A549 treated with CORT108297 at 1 μM for 4 hours (cell line): ENCODE results near the gene CCDC122. TPM values are rescaled to one million over a fixed set of nuclear protein-coding genes. Genes with fewer than 3 reads are reported as not detected.

Experiments used
- total RNA-seq: library from RNA; stranded (reverse); fragments of 200-300 nt; extraction: Qiagen RNA extraction; gene quantifications from 5 replicates; pipeline ENCODE4 v1.2.3, GENCODE V29; 2022

The CCDC122 gene
- total RNA-seq, result 2.2 to 3.6 TPM (median 2.8 TPM) in 5 replicates

DNA sequence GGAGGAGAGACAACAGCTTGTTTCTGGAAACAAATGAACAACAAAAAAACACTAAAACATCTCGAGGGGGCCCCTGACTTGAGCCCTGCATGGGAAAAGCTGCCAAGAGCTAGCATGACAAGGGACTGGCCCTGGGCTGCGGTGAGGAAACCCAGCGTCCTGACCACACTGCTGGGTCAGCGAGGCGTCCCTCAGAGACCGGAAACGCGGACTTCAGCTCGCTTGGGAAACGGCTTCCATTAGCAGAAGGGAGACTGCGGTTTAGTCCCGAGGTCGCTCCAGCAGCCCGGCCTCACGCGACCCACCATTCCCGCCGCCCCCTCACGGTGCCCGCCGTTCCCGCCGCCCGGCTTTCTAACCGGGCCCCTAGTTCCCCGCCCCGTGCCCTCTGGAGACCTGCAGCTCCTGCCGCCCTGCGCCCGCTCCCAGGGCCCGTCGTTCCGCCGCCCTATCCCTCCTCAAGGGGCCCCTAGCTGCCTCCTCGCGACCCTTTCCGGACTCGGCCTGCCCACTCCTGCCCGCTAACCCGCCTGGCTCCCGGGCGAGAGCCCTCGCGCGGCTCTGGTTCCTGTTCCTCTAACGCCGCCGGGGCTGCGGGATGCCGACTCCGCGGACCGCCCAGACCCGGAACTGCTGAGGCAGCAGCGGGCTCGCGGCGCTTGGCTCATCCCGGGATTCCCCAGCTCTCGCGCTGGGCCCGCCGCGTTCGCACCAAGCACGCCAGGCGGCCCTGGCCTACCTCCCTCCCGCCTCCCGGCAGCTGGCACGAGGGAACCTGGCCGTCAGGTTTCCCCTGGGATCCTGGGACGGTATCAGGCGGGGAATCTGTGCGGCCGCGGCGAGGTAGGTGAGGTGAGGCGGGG, at the start of gene CCDC122:
Gene CCDC122, minus strand, starts transcription at position 849 of the 863 bp plus-strand sequence. CDS start 10,364 bp downstream, outside the sequence.

DNA sequence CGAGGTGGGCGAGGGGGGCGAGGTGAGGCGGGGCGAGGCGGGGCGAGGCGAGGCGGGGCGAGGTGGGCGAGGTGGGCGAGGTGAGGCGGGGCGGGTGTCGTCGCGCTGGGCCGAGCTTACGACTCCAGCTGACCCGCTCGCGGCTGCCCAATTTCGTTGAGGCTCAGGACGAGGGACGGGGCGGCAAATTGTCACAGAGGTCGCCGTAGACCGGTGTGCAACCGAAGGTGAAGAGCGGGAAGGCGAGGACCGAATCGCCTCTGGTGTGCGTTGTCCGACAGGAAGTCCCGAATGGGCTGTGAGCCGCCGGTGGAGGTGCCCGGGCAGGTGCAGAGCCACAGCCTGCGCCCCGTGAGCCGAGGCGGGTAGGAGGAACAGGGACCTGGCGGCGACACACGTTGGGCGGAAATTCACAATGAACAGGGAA, 228 bp upstream of the CCDC122 start, which contains the start of gene LACC1:
Gene LACC1, plus strand, starts transcription at position 150 of the 427 bp plus-strand sequence. CDS start 1,082 bp downstream, outside the sequence.

DNA sequence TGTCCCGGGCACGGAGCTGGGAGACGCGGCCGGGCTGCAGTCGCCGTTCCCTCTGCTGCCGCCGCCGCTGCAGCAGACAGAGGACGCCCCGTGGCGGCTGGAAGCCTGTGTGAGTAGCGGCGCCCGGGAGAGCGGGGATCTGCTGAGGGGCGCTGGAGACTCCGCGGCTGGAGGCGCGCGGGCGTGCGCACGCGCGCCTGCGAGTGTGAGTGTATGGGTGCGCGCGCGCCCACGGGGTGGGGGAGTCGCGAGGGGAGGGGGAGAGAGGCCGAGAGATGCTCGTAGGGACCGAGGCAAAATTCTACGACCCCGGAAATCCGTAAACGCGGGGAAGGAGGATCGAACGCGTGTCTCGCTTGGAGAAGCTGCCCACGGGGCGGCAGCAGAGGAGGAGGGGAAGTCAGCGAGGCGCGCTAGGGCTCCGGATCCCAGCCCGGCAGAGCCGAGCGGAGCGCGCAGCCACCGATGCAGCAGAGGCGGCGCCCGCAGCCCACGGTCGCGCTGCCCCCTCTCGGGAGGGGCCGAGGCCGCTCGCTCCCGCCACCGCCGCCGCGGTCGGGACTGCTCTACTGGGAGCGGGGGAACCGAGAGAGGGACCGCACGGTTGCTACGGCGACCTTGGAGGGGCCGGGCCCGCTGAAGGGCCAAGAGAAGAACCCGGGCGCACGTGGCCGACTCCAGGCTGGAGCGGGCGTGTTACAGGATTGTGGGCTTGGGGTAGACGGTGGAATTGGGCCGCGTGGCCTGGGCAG, 92.6 kb downstream of the CCDC122 start, which contains the start of gene ENOX1:
Gene ENOX1, minus strand, starts transcription at position 207 of the 752 bp plus-strand sequence.

Other genes starting within 250 kb of the CCDC122 start
- gene ENOX1, start 92.8 kb downstream of the CCDC122 start, total RNA-seq, result 0.70 to 1.1 TPM (median 0.80 TPM) in 5 replicates
- gene LACC1, start 164 bp upstream of the CCDC122 start, total RNA-seq, result 2.3 to 3.5 TPM (median 2.4 TPM) in 5 replicates